ENCODE results near the gene HINT3.
"Not testable (repeated sequence)": the region's sequence is repeated elsewhere in the genome, so short reads cannot be mapped to it uniquely, and the experiment has no call there.

The HINT3 gene

DNA sequence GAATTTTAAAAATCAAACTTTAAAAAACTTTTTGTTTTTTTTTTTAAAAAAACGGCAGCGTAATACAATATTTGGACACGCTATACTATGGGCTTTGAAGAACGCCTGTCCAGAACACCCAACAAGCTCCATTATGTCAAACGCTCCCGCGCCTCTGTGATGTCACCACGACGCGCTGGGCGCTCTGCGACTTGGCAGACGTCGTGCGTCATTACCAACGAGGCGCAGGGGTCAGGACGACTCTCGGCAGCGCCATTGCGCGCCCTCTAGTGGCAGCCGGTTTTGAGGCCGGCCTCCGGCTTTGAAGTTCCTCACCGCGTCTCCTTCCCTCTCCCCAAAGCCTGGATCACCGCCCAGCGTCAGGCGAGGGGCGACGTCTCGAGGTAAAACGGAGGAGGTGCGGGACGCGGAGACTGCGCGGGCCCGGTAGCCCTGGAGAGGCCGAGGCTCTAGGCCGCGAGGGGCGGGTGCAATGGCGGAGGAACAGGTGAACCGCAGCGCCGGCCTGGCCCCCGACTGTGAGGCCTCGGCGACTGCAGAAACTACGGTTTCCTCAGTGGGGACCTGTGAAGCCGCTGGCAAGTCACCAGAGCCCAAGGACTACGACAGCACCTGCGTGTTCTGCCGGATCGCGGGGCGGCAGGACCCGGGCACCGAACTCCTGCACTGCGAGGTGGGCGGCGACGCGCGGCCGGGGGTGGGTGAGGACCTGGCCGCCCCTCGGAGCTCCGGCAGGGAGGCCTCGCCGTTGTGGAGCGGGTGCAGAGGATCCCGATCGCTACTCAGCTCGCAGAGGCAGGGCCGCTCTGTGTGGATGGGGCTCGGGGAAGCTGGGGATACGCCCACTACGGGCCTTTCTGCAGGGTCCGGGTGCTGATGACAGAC is at the start of gene HINT3:
Gene HINT3, plus strand, starts transcription at position 265 of the 885 bp plus-strand sequence. Its CDS starts 208 bp downstream, at position 473.
- in situ Hi-C loops (cut with HindIII; ENCODE audit: low pct_ligation_motif_present, low pct_unique_long_range_greater_than_20kb, low sequenced_read_pairs) = no loop called here
- peak; percentile 95 for DNase-seq

DNA sequence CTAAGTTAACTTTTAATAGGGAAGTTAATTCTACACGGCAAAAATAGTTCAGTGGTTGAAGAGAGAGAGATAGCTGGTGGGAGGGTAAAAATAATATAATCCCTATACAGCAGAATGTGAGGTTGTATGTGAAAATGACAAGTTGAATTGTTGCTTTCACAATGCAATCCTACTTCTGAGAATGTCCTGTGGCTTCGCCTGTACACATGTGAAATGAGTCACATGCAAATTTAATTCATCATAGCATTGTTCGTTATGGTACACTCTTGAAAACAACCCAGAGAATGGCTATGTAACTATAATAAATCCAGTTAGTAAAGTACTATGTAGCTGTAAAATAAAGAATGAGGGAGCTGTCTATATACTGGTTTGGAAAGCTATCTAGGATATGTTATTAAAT is 46.0 kb upstream of the HINT3 start:
- in situ Hi-C loops (cut with HindIII; ENCODE audit: low pct_ligation_motif_present, low pct_unique_long_range_greater_than_20kb, low sequenced_read_pairs) = no loop called here
- no peak for DNase-seq

DNA sequence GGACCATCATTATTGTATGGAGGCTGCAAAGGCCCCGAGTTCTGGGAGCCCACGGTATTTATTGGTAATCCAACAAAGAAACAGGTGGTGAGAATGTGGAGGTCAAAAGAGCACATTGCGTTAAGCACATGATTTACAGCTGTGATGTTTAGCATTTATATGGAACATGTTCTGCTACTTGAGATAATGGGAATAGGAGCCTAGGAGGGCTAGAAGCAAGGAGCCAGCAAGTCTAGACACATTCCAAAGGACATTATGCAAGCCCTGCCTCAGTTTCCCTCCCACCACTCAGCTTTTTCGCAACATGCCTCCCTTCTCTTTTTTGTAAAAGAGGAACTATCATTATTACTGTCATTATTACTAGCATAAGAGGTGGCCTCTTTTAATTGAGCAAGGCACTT is 45.5 kb upstream of the HINT3 start:
- in situ Hi-C loops (cut with HindIII; ENCODE audit: low pct_ligation_motif_present, low pct_unique_long_range_greater_than_20kb, low sequenced_read_pairs); DNase-seq: not testable (repeated sequence)

DNA sequence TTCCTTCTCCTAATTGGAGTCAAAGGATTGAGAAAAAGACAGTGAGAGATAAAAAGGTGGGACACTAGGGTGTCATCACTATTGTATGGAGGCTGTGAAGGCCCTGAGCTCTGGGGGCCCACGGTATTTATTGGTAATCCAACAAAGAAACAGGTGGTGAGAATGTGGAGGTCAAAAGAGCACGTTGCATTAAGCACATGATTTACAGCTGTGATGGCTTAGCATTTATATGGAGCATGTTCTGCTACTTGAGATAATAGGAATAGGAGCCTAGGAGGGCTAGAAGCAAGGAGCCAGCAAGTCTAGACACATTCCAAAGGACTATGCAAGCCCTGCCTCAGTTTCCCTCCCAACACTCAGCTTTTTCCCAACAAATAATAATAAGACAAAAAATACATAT is 44.1 kb upstream of the HINT3 start:
- DNase-seq; in situ Hi-C loops (cut with HindIII; ENCODE audit: low pct_ligation_motif_present, low pct_unique_long_range_greater_than_20kb, low sequenced_read_pairs): not testable (repeated sequence)

DNA sequence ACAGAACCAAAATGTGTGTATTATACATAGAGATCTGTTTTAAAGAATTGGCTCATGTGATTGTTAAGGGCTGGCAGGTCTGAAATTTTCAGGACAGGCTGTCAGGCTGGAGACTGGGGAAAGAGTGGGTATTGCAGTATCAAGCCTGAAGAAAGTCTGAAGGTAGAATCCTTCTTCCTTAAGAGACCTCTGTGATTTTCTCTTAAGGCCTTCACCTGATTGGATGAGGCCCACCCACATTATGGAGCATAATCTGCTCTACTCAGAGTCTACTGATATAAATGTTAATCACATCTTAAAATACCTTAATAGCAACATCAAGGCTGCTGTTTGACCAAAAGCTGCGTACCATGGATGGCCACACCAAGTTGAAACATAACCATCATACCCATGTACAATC is 43.4 kb upstream of the HINT3 start:
- in situ Hi-C loops (cut with HindIII; ENCODE audit: low pct_ligation_motif_present, low pct_unique_long_range_greater_than_20kb, low sequenced_read_pairs) = no loop called here
- DNase-seq = no peak

DNA sequence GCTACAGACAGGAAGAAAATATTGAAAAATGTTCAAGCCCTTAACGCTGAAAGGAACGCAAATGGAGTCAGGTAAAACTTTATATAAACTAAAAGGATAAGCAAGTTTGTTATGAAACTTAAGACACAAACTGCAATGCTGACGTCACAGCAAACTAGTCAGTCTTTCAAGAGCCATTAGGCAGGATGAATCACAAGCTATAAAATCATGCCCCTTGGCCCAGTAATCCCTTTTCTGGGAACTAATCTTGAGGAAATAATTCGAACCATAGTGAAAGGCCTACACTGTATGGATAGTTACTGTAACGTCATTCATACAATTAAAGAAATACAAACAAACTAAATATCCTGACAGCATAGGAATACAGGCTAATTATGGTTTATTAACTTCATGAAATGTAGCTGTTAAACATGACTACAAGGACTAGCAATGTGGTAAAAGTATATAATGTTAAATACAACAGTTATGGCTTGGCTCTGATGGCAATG is 42.7 kb upstream of the HINT3 start:
- peak; percentile 87 for DNase-seq
- in situ Hi-C loops (cut with HindIII; ENCODE audit: low pct_ligation_motif_present, low pct_unique_long_range_greater_than_20kb, low sequenced_read_pairs) = no loop called here

DNA sequence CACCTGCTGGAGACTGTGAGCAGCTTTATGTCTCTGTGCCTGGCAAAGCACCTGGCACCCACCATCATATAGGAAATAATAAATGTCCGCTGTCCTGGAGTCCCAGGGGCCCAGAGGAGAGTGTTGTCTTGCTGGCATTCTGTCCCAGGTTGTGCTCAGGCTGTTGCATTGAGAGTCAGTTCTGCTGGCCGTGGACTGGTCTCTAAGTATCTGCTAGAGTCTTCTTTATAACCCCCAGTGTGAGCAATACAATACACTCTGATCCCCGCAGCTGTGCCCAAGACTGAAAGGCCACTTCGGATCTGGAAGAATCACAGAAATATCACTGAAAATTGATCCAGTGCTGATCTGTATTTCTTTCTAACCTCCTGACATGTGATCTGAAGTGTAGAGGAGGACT is 38.3 kb upstream of the HINT3 start:
- DNase-seq = no peak
- in situ Hi-C loops (cut with HindIII; ENCODE audit: low pct_ligation_motif_present, low pct_unique_long_range_greater_than_20kb, low sequenced_read_pairs) = no loop called here

DNA sequence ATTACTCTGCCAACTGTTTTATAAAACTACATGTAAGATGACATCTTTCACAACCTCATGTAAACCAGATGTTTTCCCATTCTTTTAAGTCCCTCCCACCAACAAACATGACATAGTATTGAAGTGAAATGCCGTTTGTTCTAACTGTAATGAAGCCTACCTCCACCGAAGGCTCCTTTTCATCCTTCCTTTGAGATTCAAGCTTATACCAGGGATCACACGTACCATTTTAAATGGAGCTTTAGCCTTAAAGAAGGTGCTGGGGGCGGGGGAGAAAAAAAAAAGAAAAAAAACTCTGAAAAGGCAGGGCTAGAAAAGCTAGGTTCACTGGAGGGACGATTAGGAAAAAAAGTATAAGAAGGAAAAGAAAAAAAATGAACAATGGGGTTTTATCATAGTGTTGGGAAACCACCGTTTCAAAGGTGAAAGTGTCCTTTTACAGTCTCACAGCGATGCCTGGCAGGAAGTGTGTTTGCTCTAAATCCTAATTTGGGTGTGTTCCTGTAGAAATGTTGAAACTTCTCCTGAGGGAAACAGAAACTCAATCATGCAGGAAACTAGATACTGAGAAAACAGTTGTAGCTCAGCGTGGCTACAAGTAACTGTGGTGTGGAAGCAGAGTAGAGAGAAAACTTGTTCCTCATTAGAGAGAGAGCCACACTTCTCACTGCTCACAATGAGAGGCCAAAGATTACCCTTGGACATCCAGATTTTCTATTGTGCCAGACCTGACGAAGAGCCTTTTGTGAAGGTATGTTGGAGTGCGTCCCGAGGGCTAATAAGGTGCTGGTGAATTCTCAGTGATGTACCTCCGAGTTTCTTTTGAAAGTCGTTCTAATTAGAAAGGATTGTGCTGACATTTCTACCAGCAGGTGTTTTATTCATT is 37.6 kb upstream of the HINT3 start:
- in situ Hi-C loops (cut with HindIII; ENCODE audit: low pct_ligation_motif_present, low pct_unique_long_range_greater_than_20kb, low sequenced_read_pairs) = no loop called here
- peak; percentile 35 for DNase-seq

DNA sequence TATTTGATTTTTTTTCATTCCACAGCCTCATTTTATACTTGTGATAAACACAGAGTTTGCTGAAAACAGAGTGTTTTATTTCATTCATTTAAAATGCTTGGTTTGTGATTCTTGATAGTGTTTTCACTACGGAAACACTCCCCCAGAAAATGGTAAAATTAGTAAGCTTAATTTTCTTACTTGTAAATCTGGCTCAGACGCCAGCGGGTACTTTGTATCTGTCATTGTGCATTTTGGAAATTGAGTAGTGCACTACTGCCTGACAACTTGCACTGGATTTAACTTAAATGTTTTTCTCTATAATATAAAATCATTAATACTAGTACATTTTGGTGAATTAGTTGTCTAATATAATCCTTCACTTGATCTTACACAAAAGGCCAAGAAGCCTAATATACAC is 37.0 kb upstream of the HINT3 start:
- in situ Hi-C loops (cut with HindIII; ENCODE audit: low pct_ligation_motif_present, low pct_unique_long_range_greater_than_20kb, low sequenced_read_pairs) = no loop called here
- DNase-seq = no peak

DNA sequence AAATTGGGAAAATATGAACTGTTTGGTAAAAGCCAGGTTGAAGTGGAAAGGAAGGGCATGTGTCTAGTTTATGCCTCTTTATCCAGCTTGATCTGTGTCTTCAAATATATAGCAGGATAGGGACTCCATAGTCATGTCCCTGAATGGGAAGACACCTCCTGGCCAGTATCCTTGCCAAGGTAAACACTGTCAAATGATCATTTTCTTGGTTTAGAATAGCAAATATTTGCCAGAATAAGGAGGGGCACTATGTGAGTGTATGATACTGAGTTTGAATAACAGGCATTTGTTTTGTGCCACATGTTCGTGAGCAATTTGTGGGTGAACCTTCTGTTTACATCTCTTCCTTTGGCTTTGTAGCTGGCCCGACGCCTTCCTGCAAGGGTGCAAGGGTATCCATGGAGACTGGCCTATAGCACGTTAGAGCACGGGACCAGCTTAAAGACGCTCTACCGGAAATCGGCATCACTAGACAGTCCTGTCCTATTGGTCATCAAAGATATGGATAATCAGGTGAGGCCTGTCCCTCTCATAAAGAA is 34.2 kb upstream of the HINT3 start:
- no peak for DNase-seq
- in situ Hi-C loops (cut with HindIII; ENCODE audit: low pct_ligation_motif_present, low pct_unique_long_range_greater_than_20kb, low sequenced_read_pairs) = no loop called here

DNA sequence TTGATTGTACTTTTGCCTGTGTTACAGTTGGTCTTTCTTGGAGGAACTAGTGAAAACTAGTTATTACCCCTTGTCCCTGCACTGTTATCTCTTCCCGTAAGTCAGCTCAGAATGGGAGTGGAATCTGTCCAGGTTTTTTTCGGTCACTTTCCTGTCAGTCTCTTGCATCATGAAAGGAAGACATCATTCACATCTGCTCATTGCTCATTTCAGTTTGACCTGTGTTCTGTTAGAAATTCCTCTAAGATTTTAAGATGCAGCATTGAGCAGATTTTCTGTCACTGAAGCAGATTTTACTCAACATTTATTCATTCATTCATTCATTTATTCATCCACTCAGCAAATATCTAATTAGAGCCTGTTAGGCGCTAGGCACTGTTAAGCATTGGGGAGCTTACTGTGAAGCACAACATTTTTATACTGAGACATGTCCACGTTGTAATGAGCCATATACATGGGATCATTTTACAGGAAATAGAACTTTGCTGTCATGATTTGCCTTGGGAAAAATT is 33.1 kb upstream of the HINT3 start:
- no peak for DNase-seq
- in situ Hi-C loops (cut with HindIII; ENCODE audit: low pct_ligation_motif_present, low pct_unique_long_range_greater_than_20kb, low sequenced_read_pairs) = no loop called here

DNA sequence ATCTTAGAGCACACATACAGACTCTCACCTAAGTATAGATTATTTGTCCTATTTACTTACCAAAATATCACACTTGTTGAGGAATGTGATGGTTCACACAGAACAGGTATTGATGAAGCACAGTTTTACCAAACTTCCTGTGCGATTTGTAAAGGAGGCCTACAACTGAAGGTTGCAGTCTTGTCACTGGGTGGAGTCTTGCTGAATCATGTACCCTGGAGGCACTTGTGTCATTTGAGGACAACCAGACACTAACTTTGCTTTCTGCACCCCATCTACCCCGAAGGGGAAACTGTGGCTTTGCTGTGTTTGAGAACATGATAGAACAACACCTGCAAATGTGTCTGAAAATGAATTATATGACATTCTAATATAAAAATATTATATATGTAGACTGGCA is 32.4 kb upstream of the HINT3 start:
- in situ Hi-C loops (cut with HindIII; ENCODE audit: low pct_ligation_motif_present, low pct_unique_long_range_greater_than_20kb, low sequenced_read_pairs) = no loop called here
- no peak for DNase-seq

DNA sequence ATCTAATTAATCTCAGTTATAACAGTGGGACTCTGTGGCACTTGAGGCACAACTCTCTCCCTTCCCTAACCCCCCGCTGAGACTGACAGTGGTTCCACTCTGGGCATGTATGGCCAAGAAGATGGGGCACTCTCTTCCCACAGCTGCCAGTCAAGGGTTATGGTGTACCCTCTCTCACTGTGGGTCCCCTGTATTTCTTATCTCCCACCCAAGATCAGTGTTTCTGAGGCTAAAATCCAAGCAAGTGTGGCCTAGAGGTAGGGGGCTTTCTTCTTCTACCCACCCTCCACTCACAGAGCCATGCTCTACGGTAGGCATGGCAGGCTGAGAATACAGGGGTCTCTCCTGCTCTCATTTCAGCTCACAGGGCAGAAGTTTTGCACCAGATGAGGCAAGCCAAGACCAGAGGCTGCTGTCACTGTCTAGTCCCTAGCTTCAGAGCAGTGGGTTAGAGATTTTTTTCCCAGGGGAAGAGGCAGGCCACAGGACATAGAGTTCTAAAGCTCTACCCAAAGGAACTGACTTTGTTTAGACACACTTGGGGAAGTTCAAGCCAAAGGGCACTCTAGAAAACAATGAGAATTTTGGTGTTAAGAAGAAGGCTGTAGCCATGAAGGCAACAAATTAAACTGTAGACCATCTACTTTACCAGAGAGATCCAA is 31.7 kb upstream of the HINT3 start:
- in situ Hi-C loops (cut with HindIII; ENCODE audit: low pct_ligation_motif_present, low pct_unique_long_range_greater_than_20kb, low sequenced_read_pairs) = no loop called here
- DNase-seq = no peak

DNA sequence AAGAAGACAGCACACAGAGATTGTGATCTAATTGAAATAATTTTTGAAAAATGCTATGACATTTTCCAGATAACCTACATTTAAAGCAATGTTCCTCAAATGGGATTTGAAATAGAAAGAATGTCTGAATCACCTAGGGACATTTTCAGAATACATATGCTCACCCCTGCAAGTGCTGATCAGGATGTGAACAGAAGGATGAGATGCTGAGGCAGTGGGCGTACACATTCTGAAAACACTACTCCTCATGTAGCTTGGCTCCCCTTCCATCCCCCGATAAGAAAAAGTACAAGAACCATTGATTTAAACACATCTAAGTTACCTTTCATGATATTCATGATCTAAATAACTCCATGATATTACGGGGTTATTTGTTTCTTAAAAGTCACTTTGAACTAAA is 29.9 kb upstream of the HINT3 start:
- DNase-seq = no peak
- in situ Hi-C loops (cut with HindIII; ENCODE audit: low pct_ligation_motif_present, low pct_unique_long_range_greater_than_20kb, low sequenced_read_pairs) = no loop called here

DNA sequence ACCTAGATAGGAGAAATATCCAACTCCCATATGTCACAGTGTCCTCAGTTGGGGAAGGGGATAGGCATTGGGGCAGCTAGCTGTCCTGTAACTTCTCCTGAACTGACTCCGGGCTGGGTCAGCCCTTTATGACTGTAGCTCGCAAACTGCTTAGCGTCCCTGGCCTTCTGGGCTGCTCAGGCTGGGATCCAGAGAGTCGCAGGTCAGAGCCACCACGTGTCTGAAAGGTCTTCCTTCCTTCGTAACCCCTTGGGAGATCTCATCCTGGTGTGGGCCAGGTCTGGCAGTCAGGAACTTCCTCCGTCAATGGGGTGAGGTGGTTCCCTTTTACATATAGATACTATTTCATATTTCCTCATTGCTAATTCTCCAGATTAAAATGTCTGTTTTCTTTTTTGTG is 28.8 kb upstream of the HINT3 start:
- no peak for DNase-seq
- in situ Hi-C loops (cut with HindIII; ENCODE audit: low pct_ligation_motif_present, low pct_unique_long_range_greater_than_20kb, low sequenced_read_pairs) = no loop called here

DNA sequence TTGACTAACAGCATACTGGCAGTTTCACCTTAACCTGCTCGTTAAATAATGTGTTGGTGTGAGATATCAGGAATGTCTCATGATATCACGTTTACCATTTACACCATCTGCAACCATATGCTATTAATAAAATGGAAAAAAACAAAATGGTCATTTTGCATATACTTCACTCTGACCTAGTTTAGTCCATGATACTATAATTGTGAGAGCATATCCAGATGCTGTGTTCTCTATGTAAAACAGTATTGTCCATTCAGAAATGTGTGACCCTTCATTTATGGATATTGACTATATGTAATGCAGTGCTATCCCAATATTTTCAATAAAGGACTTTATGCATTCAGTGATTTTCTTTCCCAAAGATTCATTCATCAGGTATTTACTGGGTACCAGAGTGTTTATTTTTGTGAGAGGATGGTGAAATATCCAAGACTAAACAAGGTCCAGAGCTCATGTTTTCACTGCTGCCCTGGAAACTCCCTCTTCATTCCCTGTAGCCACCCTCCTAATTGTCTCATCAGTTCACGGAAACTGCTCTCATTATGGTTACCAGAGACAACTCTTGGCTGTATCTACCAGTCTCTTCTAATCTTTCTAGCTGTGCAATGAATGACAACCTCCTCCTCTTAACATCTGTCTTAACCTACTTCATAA is 25.7 kb upstream of the HINT3 start:
- in situ Hi-C loops (cut with HindIII; ENCODE audit: low pct_ligation_motif_present, low pct_unique_long_range_greater_than_20kb, low sequenced_read_pairs) = no loop called here
- DNase-seq = no peak

DNA sequence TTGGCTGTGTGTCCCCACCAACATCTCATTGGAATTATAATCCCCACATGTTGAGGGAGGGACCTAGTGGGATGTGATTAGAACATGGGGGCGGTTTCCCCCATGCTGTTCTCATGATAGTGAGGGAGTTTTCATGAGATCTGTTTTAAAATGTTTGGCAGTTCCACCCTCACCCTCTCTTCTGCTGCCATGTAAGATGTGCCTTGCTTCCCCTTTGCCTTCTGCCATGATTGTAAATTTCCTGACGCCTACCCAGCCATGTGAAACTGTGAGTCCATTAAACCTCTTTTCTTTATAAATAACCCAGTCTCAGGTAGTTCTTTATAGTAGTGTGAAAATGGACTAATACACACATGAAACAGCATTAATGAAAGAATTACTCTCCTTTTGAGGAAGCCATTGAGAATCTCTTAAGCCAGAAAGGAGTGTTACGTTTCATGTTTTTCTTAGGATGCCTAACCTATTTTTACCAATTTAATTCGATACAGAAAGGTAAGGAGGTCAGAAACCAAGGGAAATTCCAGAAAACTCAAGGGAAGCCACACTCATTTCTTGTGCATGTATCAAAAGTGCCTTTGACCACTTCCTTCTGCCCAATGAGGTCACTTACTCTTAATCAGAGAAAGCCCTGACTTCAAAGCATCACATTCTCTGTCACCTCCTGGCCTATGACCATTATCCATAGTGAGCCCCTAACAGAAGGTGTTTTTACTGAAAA is 24.7 kb upstream of the HINT3 start:
- no peak for DNase-seq
- in situ Hi-C loops (cut with HindIII; ENCODE audit: low pct_ligation_motif_present, low pct_unique_long_range_greater_than_20kb, low sequenced_read_pairs) = no loop called here

DNA sequence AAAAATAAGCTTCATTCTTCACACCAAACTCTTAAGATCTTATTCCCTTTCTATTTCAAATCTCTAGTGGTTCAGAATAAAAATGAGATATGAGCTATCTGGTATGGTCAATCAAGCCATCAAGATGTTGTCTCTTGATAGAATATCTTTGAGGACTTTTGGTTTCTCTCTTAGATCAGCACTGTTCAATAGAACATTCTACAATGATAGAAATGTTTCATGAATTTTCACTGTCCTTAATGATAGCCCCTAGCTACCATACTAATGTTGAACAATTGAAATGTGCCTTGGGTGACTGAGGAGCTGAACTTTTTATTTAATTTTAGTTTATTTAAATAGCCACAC is 24.1 kb upstream of the HINT3 start:
- in situ Hi-C loops (cut with HindIII; ENCODE audit: low pct_ligation_motif_present, low pct_unique_long_range_greater_than_20kb, low sequenced_read_pairs) = no loop called here
- DNase-seq = no peak

Measured in ACHN (cell line).